Stimulated activated CD8-positive, alpha-beta memory T cell treated with anti-CD3 and anti-CD28 coated beads, Interleukin-2, amount 100 ng/mL, for 1 hour (primary cell): Measurements from ENCODE around the gene GFRAL.
"Not testable (repeated sequence)": the region's sequence is repeated elsewhere in the genome, so short reads cannot be mapped to it uniquely, and the experiment has no call there.

Experiments
- DNase-seq, 2 donors: peaks; one replicate each; pipeline ENCODE4 v3.0.0-alpha.2; 2020; ENCODE audit warnings: low read depth in 2 of 2

Gene GFRAL

DNA sequence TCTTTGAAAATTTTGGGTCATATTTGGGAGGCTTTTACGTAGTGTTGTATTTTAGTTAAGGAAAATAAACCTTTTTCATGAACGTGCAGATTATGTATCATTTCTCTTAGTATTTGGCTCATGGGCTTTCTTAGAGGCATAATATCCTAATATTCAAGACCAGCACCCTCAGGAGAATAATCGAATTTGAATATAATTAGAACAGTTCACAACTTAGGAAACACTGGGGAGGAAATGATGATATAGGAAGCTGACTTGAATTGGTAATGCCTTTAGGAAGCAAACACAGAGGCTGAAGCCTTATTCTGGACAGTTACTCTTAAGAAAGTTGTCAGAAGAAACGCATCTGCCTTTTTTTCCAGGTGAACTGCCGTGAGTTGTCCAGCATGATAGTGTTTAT lies at the start of gene GFRAL:
Gene GFRAL (plus strand): TSS at position 301 of the 400 bp plus-strand sequence. CDS start 86 bp downstream, at position 387.
- no peak for DNase-seq

DNA sequence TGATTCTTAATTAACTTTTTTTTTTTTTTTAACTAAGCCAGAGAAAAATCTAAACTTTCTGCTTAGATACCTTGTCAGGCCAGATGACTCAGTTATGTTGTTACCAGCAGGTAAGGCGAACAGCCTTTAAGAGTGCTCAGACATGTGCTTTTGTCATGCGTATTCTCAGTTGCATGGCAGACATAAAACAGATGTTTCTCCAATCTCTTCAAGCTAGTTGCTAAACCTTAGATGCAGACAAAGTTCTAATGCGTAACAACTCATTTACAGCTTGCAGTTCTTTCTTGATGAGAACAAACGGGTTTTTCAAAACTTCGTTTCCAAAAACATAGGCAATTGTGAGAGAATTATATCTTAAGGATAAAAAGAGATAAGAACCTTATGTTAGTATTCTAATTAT lies 49.6 kb upstream of the GFRAL start:
- no peak for DNase-seq

DNA sequence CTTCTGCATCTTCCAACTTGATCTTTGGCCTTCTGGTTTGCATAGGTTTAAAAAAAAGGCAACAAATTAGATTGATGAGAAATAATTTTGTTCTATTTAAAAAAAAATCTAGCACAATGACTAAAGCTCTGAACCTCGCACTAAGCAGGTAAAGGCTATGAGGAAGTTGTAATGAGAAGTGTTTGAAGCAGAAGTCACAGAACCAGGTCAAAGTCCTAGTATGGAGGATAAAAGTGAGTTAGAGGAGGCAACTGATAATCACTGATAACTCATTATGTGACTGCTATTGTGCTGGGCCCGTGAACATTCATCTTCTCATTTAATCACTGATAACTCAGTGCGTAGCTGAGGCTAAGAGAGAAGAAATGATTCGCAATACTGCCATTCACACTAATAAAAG lies 46.1 kb upstream of the GFRAL start:
- DNase-seq, result no peak

- no peak for DNase-seq
Observed at GRCh38 chr6:55282115-55282514, 45.2 kb upstream of the GFRAL start.

DNA sequence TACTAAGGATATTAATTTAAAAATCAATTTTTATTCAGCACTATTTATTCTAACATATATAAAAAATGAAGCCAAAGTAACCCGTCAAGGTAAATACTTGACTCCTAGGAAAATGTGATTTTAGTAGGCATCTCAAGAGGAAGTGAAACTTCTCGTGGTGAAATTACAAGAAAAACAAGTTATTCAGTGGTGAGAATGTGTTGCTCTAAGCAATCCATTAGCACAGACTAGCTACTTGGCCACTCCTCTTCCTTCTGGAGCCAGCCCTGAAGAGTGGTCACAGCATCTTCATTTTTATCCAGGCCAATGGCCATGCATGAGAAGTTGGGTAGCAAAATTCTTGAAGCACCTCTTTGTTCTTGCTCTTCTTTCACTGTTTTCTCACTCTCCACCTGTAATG lies 40.4 kb upstream of the GFRAL start:
- no peak for DNase-seq

- DNase-seq, result no peak
Observed at GRCh38 chr6:55290736-55291135, 36.5 kb upstream of the GFRAL start.

GRCh38 chr6:55293116-55293515 lies 34.2 kb upstream of the GFRAL start:
- DNase-seq, result no peak

GRCh38 chr6:55297214-55297613 lies 30.1 kb upstream of the GFRAL start:
- not testable (repeated sequence) for DNase-seq

- DNase-seq, result no peak
Observed at GRCh38 chr6:55299286-55299985, 27.8 kb upstream of the GFRAL start.

GRCh38 chr6:55304747-55305146 lies 22.5 kb upstream of the GFRAL start:
- no peak for DNase-seq

- DNase-seq, result no peak
Observed at GRCh38 chr6:55319961-55320695, 7.1 kb upstream of the GFRAL start.

GRCh38 chr6:55320696-55321086 lies 6.6 kb upstream of the GFRAL start:
- no peak for DNase-seq

- DNase-seq, result no peak
Observed at GRCh38 chr6:55377150-55377549, 49.9 kb downstream of the GFRAL start.

DNA sequence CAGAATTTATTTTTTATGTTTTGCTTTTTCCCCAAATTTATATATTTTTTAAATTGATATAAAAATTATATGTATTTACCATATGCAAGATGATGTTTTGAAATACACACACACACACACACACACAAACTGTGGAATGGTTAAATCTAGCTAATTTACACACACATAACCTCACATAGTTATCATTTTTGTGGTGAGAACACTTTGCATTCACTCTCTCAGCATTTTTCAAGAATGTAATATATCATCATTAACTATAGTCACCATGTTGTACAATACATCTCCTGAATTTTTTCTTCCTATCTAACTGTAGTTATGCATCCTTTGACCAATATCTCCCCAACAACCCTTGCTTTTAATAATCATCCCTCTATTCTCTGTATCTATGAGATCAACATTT lies 52.2 kb downstream of the GFRAL start:
- no peak for DNase-seq

GRCh38 chr6:55379895-55380294 lies 52.6 kb downstream of the GFRAL start:
- DNase-seq, result no peak

GRCh38 chr6:55388211-55388610 lies 60.9 kb downstream of the GFRAL start:
- DNase-seq, result no peak

- DNase-seq, result no peak
Observed at GRCh38 chr6:55395871-55396270, 68.6 kb downstream of the GFRAL start.

GRCh38 chr6:55397986-55398385 lies 70.7 kb downstream of the GFRAL start:
- DNase-seq, result no peak

GRCh38 chr6:55399351-55399750 lies 72.1 kb downstream of the GFRAL start:
- no peak for DNase-seq

GRCh38 chr6:55405474-55406235 lies 78.4 kb downstream of the GFRAL start:
- DNase-seq, result no peak

- no peak for DNase-seq
Observed at GRCh38 chr6:55410674-55411073, 83.4 kb downstream of the GFRAL start.

DNA sequence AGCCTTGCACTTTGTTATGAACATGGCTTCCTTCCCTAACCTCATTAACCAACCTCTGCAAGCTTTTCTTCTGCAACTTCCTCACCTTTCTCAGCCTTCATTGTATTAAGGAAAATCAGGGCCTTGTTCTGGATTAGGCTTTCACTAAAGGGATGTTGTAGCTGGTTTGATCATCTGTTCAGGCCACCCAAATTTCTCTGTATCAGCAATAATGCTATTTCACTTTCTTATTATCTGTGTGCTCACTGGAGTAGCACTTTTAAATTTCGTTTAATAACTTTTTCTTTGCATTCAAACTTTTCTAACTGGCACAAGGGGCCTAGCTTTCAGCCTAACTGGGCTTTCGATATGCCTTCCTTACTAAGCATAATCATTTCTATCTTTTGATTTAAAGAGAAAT lies 96.7 kb downstream of the GFRAL start:
- DNase-seq, result no peak
